Measurements from ENCODE around the gene RXYLT1.

The RXYLT1 gene

DNA sequence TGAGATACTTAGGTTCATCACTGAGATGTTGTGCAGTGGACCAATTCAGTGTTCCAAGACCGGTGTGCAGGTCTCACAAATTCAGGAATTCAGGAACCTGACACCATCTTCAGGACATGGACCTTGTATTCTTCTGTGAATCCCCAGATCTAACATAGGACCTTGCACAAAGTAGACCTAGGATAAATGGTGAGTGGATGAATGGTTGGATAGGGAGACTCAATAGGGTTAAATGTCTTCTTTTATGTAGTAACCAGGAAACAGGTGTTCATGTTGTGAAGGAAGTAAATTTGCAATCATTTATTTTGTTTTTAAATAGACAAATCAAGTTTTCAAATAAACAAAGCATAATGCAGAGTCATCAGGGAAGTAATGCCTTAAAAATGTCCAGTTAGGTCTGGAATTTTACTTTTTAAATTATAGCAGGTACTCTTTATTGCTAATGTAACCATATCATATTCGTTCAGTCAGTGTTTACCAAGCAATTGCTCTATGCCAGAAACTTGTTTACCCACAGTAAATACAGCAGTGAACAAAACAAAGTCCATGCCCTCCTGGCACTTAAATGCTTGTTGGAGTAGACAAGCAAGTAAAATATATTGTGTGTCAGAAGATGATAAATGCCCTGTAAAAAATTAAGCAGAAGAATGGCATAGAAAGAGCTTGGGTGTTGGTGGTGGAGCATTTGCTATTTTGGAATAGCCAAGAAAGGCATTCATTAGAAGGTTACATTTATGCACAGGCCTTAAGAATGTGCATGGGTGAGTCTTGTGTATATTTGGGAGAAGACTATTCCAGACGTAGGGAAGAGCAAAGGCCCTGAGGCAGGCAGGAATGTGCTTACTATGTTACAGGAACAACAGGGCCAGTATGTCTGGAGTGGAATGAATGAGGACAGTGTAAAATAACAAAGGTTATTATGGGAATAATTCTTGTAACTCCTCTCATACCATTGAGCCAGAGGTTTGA, 26.3 kb downstream of the RXYLT1 start:
- Histone ChIP-seq H3K18ac (ENCODE audit: low read depth in 1 of 2, low read length in 2 of 2) (no peak overlapping the region), H2AK5ac (ENCODE audit: low read length, severe bottlenecking) (no peak overlapping the region), H2BK15ac (ENCODE audit: low read depth, poor library complexity, severe bottlenecking) (no peak overlapping the region), H3K4me1 (ENCODE audit: control insufficient read depth, insufficient read depth, low read depth, low read length) (peaks cover 4% of the 10 kb centered on the region), H2BK12ac (ENCODE audit: low read length in 2 of 2) (no peak overlapping the region), H3K9me3 (ENCODE audit: control insufficient read depth, low read length) (no peaks in the 10 kb centered on the region), H3K9ac (ENCODE audit: low read length) (no peak overlapping the region), H3K4me2 (ENCODE audit: low read length, poor library complexity, severe bottlenecking) (no peak overlapping the region), H3K27ac (ENCODE audit: low read length, poor library complexity, severe bottlenecking) (no peak overlapping the region), H2BK5ac (ENCODE audit: low read depth, low read length, poor library complexity, severe bottlenecking) (no peak overlapping the region), H3K79me1 (replicated peaks; ENCODE audit: low read length, poor library complexity, severe bottlenecking) (peaks cover 2% of the 10 kb centered on the region), H3K4me3 (ENCODE audit: insufficient read depth in 1 of 2, low read depth in 1 of 2, low read length in 2 of 2) (no peak overlapping the region), H4K8ac (ENCODE audit: low read length) (no peak overlapping the region), H4K91ac (ENCODE audit: low read length) (no peak overlapping the region), H3K36me3 (ENCODE audit: control insufficient read depth in 1 of 2, insufficient read depth in 2 of 2, low read depth in 1 of 2, low read length in 2 of 2) (peaks cover 6 to 46% of the 10 kb centered on the region in 2 experiments), H3K4ac (ENCODE audit: low read depth in 1 of 2, low read length in 2 of 2) (no peak overlapping the region), H2AFZ (ENCODE audit: low read depth, low read length) (no peak overlapping the region), H3K27me3 (ENCODE audit: control insufficient read depth in 1 of 2, insufficient read depth in 1 of 2, low read length in 2 of 2) (no peaks in the 10 kb centered on the region), H3K14ac (ENCODE audit: low read length in 2 of 2) (no peak overlapping the region), H2BK120ac (ENCODE audit: low read depth, low read length) (no peak overlapping the region), H3K23ac (ENCODE audit: low read length in 2 of 2) (no peak overlapping the region)
- WGBS: 91% methylated on average over 3 of the region's 3 CpGs
- no peak for DNase-seq

DNA sequence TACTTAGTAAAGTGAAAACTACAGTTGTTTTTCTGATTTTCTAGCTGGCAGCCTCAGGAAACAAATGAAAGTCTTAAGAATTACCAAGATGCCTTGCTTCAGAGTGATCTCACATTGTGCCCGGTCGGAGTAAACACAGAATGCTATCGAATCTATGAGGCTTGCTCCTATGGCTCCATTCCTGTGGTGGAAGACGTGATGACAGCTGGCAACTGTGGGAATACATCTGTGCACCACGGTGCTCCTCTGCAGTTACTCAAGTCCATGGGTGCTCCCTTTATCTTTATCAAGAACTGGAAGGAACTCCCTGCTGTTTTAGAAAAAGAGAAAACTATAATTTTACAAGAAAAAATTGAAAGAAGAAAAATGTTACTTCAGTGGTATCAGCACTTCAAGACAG, 28.9 kb downstream of the RXYLT1 start:
- no peak overlapping the region for H3K23ac ChIP-seq (ENCODE audit: low read length in 2 of 2)
- no peak overlapping the region for H3K4me2 ChIP-seq (ENCODE audit: low read length, poor library complexity, severe bottlenecking)
- no peak overlapping the region for H2BK15ac ChIP-seq (ENCODE audit: low read depth, poor library complexity, severe bottlenecking)
- H4K8ac ChIP-seq (ENCODE audit: low read length): no peak overlapping the region
- H3K27ac ChIP-seq (ENCODE audit: low read length, poor library complexity, severe bottlenecking): no peak overlapping the region
- H2BK12ac ChIP-seq (ENCODE audit: low read length in 2 of 2): no peak overlapping the region
- no peak overlapping the region for H2AFZ ChIP-seq (ENCODE audit: low read depth, low read length)
- H3K9ac ChIP-seq (ENCODE audit: low read length): no peak overlapping the region
- H3K18ac ChIP-seq (ENCODE audit: low read depth in 1 of 2, low read length in 2 of 2): no peak overlapping the region
- H4K91ac ChIP-seq (ENCODE audit: low read length): peak overlapping the region; percentile 45
- H3K4ac ChIP-seq (ENCODE audit: low read depth in 1 of 2, low read length in 2 of 2): no peak overlapping the region
- no peak overlapping the region for H2BK120ac ChIP-seq (ENCODE audit: low read depth, low read length)
- no peaks in the 10 kb centered on the region for H3K27me3 ChIP-seq (ENCODE audit: control insufficient read depth in 1 of 2, insufficient read depth in 1 of 2, low read length in 2 of 2)
- H3K4me3 ChIP-seq (ENCODE audit: insufficient read depth in 1 of 2, low read depth in 1 of 2, low read length in 2 of 2): no peak overlapping the region
- no peak for DNase-seq
- no peak overlapping the region for H2BK5ac ChIP-seq (ENCODE audit: low read depth, low read length, poor library complexity, severe bottlenecking)
- H3K36me3 ChIP-seq (ENCODE audit: control insufficient read depth in 1 of 2, insufficient read depth in 2 of 2, low read depth in 1 of 2, low read length in 2 of 2): peaks cover 6 to 42% of the 10 kb centered on the region in 2 experiments
- H2AK5ac ChIP-seq (ENCODE audit: low read length, severe bottlenecking): no peak overlapping the region
- 96% methylated on average over 4 of the region's 5 CpGs for WGBS
- peaks cover 6% of the 10 kb centered on the region for H3K4me1 ChIP-seq (ENCODE audit: control insufficient read depth, insufficient read depth, low read depth, low read length)
- H3K14ac ChIP-seq (ENCODE audit: low read length in 2 of 2): no peak overlapping the region
- H3K79me1 ChIP-seq (replicated peaks; ENCODE audit: low read length, poor library complexity, severe bottlenecking): no peaks in the 10 kb centered on the region
- no peaks in the 10 kb centered on the region for H3K9me3 ChIP-seq (ENCODE audit: control insufficient read depth, low read length)

DNA sequence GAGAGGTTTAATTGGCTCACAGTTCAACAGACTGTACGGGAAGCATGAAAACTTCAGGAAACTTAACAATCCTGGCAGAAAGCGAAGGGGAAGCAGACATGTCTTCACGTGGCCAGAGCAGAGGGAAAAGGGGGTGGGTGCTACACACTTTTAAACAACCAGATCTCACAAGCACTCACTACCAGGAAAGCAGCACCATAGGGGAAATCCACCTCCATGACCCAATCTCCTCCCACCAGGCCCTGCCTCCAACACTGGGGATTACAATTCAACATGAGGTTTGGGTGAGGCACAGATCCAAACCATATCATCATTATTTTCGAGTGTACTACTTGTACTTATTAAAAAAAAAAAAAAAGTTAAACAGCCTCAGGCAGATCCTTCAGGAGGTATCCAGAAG, 29.9 kb downstream of the RXYLT1 start:
- no peak overlapping the region for H3K9ac ChIP-seq (ENCODE audit: low read length)
- no peak overlapping the region for H3K4me3 ChIP-seq (ENCODE audit: insufficient read depth in 1 of 2, low read depth in 1 of 2, low read length in 2 of 2)
- no peak overlapping the region for H3K4ac ChIP-seq (ENCODE audit: low read depth in 1 of 2, low read length in 2 of 2)
- peaks cover 4% of the 10 kb centered on the region for H3K4me1 ChIP-seq (ENCODE audit: control insufficient read depth, insufficient read depth, low read depth, low read length)
- no peak overlapping the region for H3K4me2 ChIP-seq (ENCODE audit: low read length, poor library complexity, severe bottlenecking)
- H3K27ac ChIP-seq (ENCODE audit: low read length, poor library complexity, severe bottlenecking): no peak overlapping the region
- H3K9me3 ChIP-seq (ENCODE audit: control insufficient read depth, low read length): no peaks in the 10 kb centered on the region
- H4K8ac ChIP-seq (ENCODE audit: low read length): no peak overlapping the region
- no peak overlapping the region for H2BK120ac ChIP-seq (ENCODE audit: low read depth, low read length)
- no peak overlapping the region for H2BK15ac ChIP-seq (ENCODE audit: low read depth, poor library complexity, severe bottlenecking)
- H2AFZ ChIP-seq (ENCODE audit: low read depth, low read length): no peak overlapping the region
- no peaks in the 10 kb centered on the region for H3K79me1 ChIP-seq (replicated peaks; ENCODE audit: low read length, poor library complexity, severe bottlenecking)
- H2AK5ac ChIP-seq (ENCODE audit: low read length, severe bottlenecking): no peak overlapping the region
- H3K23ac ChIP-seq (ENCODE audit: low read length in 2 of 2): no peak overlapping the region
- no peak overlapping the region for H2BK12ac ChIP-seq (ENCODE audit: low read length in 2 of 2)
- H3K27me3 ChIP-seq (ENCODE audit: control insufficient read depth in 1 of 2, insufficient read depth in 1 of 2, low read length in 2 of 2): no peaks in the 10 kb centered on the region
- DNase-seq: no peak
- H3K18ac ChIP-seq (ENCODE audit: low read depth in 1 of 2, low read length in 2 of 2): no peak overlapping the region
- no peak overlapping the region for H3K14ac ChIP-seq (ENCODE audit: low read length in 2 of 2)
- WGBS: 94% methylated on average over 3 of the region's 4 CpGs
- peaks cover 6 to 42% of the 10 kb centered on the region in 2 experiments for H3K36me3 ChIP-seq (ENCODE audit: control insufficient read depth in 1 of 2, insufficient read depth in 2 of 2, low read depth in 1 of 2, low read length in 2 of 2)
- H2BK5ac ChIP-seq (ENCODE audit: low read depth, low read length, poor library complexity, severe bottlenecking): no peak overlapping the region
- H4K91ac ChIP-seq (ENCODE audit: low read length): no peak overlapping the region

DNA sequence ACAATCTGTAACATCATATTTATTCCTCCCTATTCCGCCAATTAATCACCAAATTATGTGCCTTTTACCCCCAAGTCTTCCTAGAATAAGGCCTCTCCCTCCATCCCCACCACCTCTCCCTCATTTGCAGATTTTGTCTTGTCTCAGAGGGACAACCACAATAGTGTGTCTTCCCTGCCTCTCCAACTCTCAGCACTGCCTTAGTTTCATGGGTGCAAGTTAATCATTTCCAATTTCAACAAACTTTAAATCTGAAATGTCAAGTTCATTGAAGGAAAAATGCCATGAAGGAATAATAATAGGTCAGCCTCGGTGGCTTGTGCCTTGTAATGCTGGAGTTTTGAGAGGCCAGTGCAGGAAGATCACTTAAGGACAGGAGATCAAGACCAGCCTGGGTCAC, 31.6 kb downstream of the RXYLT1 start:
- Histone ChIP-seq H3K14ac (ENCODE audit: low read length in 2 of 2) (no peak overlapping the region), H2BK120ac (ENCODE audit: low read depth, low read length) (no peak overlapping the region), H3K4me1 (ENCODE audit: control insufficient read depth, insufficient read depth, low read depth, low read length) (peaks cover 11% of the 10 kb centered on the region), H3K23ac (ENCODE audit: low read length in 2 of 2) (no peak overlapping the region), H3K18ac (ENCODE audit: low read depth in 1 of 2, low read length in 2 of 2) (no peak overlapping the region), H4K8ac (ENCODE audit: low read length) (no peak overlapping the region), H3K4me2 (ENCODE audit: low read length, poor library complexity, severe bottlenecking) (no peak overlapping the region), H3K36me3 (ENCODE audit: control insufficient read depth in 1 of 2, insufficient read depth in 2 of 2, low read depth in 1 of 2, low read length in 2 of 2) (peaks cover 6 to 30% of the 10 kb centered on the region in 2 experiments), H4K91ac (ENCODE audit: low read length) (no peak overlapping the region), H3K9ac (ENCODE audit: low read length) (no peak overlapping the region), H2BK15ac (ENCODE audit: low read depth, poor library complexity, severe bottlenecking) (no peak overlapping the region), H3K4ac (ENCODE audit: low read depth in 1 of 2, low read length in 2 of 2) (no peak overlapping the region), H2AFZ (ENCODE audit: low read depth, low read length) (no peak overlapping the region), H3K9me3 (ENCODE audit: control insufficient read depth, low read length) (no peaks in the 10 kb centered on the region), H3K27me3 (ENCODE audit: control insufficient read depth in 1 of 2, insufficient read depth in 1 of 2, low read length in 2 of 2) (no peaks in the 10 kb centered on the region), H2BK5ac (ENCODE audit: low read depth, low read length, poor library complexity, severe bottlenecking) (no peak overlapping the region), H3K79me1 (replicated peaks; ENCODE audit: low read length, poor library complexity, severe bottlenecking) (no peaks in the 10 kb centered on the region), H3K4me3 (ENCODE audit: insufficient read depth in 1 of 2, low read depth in 1 of 2, low read length in 2 of 2) (no peak overlapping the region), H2AK5ac (ENCODE audit: low read length, severe bottlenecking) (no peak overlapping the region), H2BK12ac (ENCODE audit: low read length in 2 of 2) (no peak overlapping the region), H3K27ac (ENCODE audit: low read length, poor library complexity, severe bottlenecking) (peak overlapping the region; percentile 42)
- no peak for DNase-seq
- WGBS: 92% methylated on average over 2 of the region's 2 CpGs

Data from mesenchymal stem cell (in vitro differentiated cells and primary cell).